ENCODE data around the gene ARHGAP6.

ARHGAP6 gene

DNA sequence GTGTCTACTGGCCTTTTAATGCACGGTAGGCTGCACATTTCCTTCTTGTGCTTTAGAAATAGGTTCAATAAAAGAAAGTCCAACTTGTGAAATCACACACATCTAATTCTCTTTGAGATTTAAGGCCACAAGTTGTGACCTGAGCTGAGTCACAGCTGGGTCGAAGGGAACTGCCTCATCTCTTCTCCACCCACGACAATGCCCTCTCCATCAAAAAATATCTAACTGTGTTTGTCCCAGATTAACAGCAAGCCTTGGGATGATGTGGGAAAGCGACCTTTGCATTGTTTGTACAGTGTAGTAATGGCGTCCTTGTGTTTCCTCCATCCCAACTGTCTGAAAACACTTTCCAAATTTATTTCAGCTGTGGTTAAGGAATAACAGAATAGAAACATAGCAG lies 203.6 kb downstream of the ARHGAP6 start:
- Histone ChIP-seq H3K4me3 (replicated peaks; ENCODE audit: low read depth, low read length) (no peak overlapping the region), H3K36me3 (ENCODE audit: control insufficient read depth, insufficient read depth, low read length) (no peaks in the 10 kb centered on the region), H3K27me3 (replicated peaks; ENCODE audit: control insufficient read depth, insufficient read depth, low read length) (no peaks in the 10 kb centered on the region)
- TF ChIP-seq, protein P1, sequence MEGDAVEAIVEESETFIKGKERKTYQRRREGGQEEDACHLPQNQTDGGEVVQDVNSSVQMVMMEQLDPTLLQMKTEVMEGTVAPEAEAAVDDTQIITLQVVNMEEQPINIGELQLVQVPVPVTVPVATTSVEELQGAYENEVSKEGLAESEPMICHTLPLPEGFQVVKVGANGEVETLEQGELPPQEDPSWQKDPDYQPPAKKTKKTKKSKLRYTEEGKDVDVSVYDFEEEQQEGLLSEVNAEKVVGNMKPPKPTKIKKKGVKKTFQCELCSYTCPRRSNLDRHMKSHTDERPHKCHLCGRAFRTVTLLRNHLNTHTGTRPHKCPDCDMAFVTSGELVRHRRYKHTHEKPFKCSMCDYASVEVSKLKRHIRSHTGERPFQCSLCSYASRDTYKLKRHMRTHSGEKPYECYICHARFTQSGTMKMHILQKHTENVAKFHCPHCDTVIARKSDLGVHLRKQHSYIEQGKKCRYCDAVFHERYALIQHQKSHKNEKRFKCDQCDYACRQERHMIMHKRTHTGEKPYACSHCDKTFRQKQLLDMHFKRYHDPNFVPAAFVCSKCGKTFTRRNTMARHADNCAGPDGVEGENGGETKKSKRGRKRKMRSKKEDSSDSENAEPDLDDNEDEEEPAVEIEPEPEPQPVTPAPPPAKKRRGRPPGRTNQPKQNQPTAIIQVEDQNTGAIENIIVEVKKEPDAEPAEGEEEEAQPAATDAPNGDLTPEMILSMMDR (IDR thresholded peaks at IDR 0.05; ENCODE audit: insufficient read depth, low read length, poor library complexity, severe bottlenecking): no peak
- no peak for DNase-seq (ENCODE audit: extremely low read depth, insufficient read length)

DNA sequence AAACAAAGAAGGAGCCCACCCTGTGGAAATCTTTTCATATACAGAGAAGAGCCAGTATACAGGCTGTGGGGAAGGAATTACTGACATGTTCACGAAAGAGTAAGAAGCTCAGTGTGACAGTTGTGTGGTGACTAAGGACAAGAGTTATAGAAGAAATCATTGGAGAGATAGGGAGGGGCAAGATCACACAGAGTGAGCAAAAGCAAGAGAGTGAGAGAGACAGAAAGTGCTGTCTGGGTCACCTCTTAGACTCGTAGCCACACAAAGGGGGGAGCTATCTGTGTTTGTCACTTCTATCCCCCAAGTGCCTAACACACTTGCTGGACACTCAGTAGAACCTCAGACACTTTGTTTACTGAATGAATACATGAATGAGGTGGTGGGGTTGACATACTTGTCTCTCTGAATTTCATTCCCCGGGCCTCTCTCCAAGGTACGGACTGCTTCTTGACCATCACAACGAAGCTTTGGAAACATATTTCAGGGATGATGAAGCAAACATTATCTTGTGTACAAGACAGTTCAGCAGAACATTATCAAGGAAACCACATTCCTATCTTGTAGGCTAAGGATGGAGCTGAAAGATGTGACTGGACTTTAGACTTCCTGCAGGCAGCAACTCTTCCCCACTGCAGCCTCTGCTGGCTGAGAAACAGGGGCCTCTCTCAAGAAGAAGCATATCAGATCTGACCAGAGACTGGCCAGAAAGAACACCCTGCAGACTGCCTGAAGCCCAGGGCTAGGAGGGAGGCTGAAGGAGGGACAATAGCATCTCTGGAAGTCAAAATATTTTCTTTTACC lies 204.3 kb downstream of the ARHGAP6 start:
- DNase-seq (ENCODE audit: extremely low read depth, insufficient read length): no peak
- Histone ChIP-seq H3K4me3 (replicated peaks; ENCODE audit: low read depth, low read length) (no peak overlapping the region), H3K36me3 (ENCODE audit: control insufficient read depth, insufficient read depth, low read length) (no peaks in the 10 kb centered on the region), H3K27me3 (replicated peaks; ENCODE audit: control insufficient read depth, insufficient read depth, low read length) (no peaks in the 10 kb centered on the region)
- TF ChIP-seq, protein P1 (IDR thresholded peaks at IDR 0.05; ENCODE audit: insufficient read depth, low read length, poor library complexity, severe bottlenecking): no peak

- TF ChIP-seq, protein P1 (IDR thresholded peaks at IDR 0.05; ENCODE audit: insufficient read depth, low read length, poor library complexity, severe bottlenecking): no peak
- H3K4me3 ChIP-seq (replicated peaks; ENCODE audit: low read depth, low read length): no peak overlapping the region
- H3K36me3 ChIP-seq (ENCODE audit: control insufficient read depth, insufficient read depth, low read length): no peaks in the 10 kb centered on the region
- DNase-seq (ENCODE audit: extremely low read depth, insufficient read length): no peak
- H3K27me3 ChIP-seq (replicated peaks; ENCODE audit: control insufficient read depth, insufficient read depth, low read length): no peaks in the 10 kb centered on the region
These were observed 205.4 kb downstream of the ARHGAP6 start for GRCh38 chrX:11460347-11460746.

GRCh38 chrX:11458170-11458569 lies 207.6 kb downstream of the ARHGAP6 start:
- no peak for DNase-seq (ENCODE audit: extremely low read depth, insufficient read length)
- no peaks in the 10 kb centered on the region for H3K27me3 ChIP-seq (replicated peaks; ENCODE audit: control insufficient read depth, insufficient read depth, low read length)
- TF ChIP-seq, protein P1 (IDR thresholded peaks at IDR 0.05; ENCODE audit: insufficient read depth, low read length, poor library complexity, severe bottlenecking): no peak

DNA sequence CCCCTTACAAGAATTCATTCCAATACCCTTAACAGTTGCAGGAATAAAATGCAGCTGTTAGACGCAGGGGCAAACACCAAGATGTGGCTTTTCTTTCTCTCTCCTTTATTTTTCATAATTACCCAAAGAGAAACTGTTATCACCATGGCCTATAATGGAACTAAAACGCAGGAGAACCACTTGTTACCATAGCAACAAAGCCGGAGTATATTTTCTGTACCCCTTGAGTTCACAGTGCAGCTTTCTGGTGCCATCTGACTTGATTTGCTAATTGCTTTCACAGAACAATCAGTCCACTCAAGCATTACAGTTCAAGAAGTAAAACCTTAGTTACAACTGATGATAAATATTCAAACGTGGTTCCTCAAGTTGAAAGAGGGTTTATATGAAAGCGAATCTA lies 214.6 kb downstream of the ARHGAP6 start:
- no peak overlapping the region for H3K4me3 ChIP-seq (replicated peaks; ENCODE audit: low read depth, low read length)
- H3K36me3 ChIP-seq (ENCODE audit: control insufficient read depth, insufficient read depth, low read length): no peaks in the 10 kb centered on the region
- H3K27me3 ChIP-seq (replicated peaks; ENCODE audit: control insufficient read depth, insufficient read depth, low read length): no peaks in the 10 kb centered on the region
- TF ChIP-seq, protein P1 (IDR thresholded peaks at IDR 0.05; ENCODE audit: insufficient read depth, low read length, poor library complexity, severe bottlenecking): no peak
- no peak for DNase-seq (ENCODE audit: extremely low read depth, insufficient read length)

More at GRCh38 chrX:11458170-11458569, 207.6 kb downstream of the ARHGAP6 start:
- no peak overlapping the region for H3K4me3 ChIP-seq (replicated peaks; ENCODE audit: low read depth, low read length)
- H3K36me3 ChIP-seq (ENCODE audit: control insufficient read depth, insufficient read depth, low read length): no peaks in the 10 kb centered on the region

Measured in GM06990 (cell line).